Retinal pigment epithelial cell (primary cell): ENCODE results near the gene EME2.

ENCODE experiments used
- DNase-seq: peaks from one replicate; pipeline ENCODE4 v3.0.0-alpha.2; 2010; ENCODE audit warnings: low read depth
- H3K4me3 ChIP-seq: 2 replicates; pipeline ENCODE4 v1.5.1; 2011; ENCODE audit warnings: mild to moderate bottlenecking, low read length, control low read depth, moderate library complexity
- TF ChIP-seq, protein P1 (sequence below): conservative IDR thresholded peaks from 2 replicates; pipeline ENCODE4 v1.5.1; 2011; ENCODE audit warnings: low read depth, low read length, control low read depth, inconsistent platforms

Gene EME2

DNA sequence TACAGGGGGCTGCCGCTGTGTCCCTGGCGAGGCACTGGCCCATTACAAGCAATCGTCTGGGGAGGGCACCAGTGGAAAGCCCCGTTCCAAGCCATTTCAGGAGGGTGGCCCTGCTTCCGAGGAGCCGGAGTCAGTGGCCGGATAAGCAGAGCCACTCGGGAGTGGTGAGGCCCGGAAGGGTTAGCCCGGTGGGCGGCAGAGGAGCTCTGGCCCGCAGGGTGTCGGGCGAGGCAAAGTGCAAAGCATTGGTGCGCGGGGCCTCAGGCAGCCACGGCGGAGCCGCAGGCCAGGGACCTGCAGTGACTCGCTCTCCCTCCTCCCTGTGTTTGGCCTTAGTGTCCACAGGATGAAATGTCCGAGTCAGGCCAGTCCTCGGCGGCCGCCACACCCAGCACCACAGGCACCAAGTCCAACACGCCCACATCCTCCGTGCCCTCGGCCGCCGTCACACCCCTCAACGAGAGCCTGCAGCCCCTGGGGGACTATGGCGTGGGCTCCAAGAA lies 25.9 kb upstream of the EME2 start:
- H3K4me3 ChIP-seq = no peak overlapping the region
- TF ChIP-seq, protein P1, sequence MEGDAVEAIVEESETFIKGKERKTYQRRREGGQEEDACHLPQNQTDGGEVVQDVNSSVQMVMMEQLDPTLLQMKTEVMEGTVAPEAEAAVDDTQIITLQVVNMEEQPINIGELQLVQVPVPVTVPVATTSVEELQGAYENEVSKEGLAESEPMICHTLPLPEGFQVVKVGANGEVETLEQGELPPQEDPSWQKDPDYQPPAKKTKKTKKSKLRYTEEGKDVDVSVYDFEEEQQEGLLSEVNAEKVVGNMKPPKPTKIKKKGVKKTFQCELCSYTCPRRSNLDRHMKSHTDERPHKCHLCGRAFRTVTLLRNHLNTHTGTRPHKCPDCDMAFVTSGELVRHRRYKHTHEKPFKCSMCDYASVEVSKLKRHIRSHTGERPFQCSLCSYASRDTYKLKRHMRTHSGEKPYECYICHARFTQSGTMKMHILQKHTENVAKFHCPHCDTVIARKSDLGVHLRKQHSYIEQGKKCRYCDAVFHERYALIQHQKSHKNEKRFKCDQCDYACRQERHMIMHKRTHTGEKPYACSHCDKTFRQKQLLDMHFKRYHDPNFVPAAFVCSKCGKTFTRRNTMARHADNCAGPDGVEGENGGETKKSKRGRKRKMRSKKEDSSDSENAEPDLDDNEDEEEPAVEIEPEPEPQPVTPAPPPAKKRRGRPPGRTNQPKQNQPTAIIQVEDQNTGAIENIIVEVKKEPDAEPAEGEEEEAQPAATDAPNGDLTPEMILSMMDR = no peak
- DNase-seq = no peak

DNA sequence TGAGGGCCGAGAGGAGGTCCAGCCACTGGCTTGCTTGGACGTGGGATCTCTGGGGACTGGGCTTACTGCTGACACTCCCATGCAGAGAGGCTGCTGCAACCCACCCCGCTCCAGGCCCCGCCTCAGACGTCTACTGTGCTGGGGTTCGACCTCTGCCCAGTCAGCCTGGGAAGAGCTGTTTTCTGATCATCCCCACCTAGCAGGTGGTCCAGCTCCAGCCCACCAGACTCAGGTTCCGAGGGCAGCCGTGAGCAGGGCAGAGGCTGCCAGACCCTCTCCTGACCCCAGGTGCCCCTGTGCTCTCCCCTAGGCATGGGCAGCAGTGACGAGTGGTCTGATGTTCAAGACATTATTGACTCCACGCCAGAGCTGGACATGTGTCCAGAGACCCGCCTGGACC lies 24.7 kb upstream of the EME2 start:
- TF ChIP-seq, protein P1 = no peak
- DNase-seq = no peak
- no peak overlapping the region for H3K4me3 ChIP-seq

DNA sequence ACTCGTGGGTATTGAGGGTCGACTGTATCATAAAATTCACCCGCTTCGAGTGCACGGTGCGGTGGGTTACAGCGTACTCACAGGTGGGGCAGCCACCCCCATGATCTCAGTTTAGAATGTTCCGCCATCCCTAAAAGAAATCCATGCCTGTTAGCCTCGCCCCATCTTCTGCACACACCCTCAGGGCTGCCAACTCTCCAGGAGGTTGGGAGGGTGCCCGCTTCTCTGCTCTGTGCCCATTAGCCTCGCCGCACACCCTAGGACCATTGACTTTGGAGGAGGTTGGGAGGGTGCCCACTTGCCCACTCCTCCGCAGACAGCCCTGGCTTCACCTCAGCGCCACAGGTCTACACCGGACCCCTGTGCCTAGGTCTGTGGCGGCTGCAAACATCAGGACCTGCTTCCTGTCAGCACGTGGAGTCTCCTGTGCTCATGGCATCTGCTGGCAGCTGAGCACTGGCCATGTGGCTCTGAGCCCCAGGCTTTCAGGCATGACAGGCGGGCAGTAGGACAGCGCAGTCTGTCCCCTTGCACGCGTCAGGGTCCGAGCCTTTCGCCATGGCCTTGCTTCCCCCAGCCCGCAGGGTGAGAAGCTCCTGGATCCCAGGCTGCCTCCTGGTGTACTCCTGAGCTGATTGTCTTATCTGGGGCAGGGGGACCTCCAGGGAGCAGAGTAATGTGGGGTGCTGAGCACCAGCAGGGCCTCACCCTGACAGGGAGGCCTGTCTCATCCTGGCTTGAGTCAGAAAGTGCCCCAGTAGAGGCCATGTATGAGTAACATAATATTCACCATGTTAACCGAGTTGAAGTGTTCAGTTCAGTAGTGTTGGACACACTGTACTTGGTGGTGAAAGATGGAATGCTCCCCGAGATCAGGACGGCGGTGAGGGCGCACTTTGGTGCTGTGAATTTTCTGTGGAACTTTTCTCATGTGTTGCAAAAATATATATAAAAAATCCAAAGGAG lies 23.2 kb upstream of the EME2 start:
- TF ChIP-seq, protein P1 = no peak
- no peak overlapping the region for H3K4me3 ChIP-seq
- no peak for DNase-seq

DNA sequence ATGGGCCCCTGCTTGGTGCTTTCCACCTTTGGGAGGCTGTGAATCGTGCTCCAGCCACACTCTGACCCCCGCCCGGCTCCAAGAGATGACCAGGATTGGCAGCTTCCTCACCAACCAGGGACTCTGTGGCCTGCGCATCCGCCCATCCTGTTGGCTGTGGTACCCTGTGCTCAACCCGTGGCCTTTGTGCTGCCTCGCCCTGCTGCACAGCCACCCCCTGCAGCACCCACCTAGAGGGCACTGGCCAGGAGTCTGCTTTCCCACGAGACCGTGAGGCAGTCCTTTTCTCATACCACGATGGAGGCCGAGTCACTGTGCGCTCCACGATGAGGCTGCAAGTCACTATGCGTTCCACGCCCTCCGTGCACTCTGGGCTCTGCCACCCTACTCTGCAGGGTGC lies 20.7 kb upstream of the EME2 start:
- no peak overlapping the region for H3K4me3 ChIP-seq
- DNase-seq = no peak
- TF ChIP-seq, protein P1 = no peak

DNA sequence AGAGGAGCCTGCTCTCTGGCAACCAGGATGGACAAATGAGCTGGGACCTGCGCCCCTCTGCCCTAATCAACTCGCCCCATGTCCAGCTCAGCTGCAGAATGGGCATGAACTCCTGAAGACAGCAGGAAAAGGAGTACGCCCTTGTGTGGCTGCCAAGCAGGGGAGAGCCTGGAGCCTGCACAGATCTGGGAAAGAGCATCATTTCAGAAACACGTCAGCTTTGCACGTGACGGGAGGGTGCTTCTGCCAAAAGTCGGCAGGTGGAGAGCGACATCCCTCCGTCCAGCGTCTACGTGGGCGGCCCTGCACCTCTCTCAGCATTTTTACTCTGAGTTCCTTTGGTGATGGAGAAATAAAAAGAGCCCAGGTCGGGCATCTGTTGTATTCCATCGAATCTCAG lies 19.8 kb upstream of the EME2 start:
- no peak overlapping the region for H3K4me3 ChIP-seq
- TF ChIP-seq, protein P1 = no peak
- DNase-seq = no peak

DNA sequence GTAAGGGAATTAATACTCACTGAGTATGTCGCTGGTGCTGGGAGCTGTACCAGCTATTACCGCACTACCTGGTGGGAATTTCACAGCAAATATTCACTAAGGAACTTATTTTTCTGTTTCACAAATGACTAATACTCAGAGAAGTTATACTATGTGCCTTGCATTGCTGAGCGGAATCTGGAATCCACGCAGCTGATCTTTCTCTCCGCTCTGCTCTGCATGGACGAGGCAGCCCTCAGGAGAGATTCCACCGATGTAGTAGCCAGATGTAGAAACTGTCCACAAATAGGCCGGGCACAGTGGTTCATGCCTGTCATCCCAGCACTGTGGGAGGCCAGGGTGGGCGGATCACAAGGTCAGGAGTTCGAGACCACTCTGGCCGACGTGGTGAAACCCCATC lies 18.4 kb upstream of the EME2 start:
- H3K4me3 ChIP-seq = no peak overlapping the region
- TF ChIP-seq, protein P1 = no peak
- no peak for DNase-seq

DNA sequence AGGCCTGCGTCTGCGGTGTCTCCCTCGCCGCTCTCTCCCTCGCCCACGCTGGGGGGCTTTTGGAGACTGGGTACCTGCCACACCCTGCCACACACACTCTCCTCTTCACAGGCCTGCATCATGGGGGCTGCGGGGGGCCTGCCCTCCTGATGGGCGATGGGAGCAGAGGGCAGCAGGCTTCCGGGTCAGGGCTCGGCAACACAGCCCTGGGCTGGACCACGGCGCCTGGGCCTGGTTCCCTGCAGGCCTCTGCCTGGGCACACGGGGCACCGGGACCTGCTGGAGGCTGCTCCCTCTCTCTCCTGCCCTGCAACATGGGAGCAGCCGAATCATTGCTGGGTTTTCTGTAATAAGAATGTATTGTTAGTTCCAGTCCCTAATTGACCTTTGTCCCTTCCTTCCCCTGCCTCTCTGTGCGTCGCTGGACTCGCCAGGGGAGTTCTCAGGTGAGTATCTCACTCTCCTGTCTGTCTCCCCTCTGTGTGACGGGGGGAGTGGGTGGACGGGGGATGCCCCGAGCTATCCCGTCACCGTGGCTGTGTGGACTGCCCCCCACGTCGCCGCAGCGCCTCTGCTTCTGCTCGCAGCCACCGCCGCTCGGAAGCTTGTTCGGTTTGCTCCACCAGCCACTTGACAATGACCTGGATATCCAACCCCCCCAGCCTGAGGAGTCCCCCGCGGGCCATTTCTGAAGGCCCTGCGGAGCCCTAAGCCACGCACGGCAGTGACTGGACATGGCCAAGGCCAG lies 14.7 kb upstream of the EME2 start:
- DNase-seq = no peak
- no peak overlapping the region for H3K4me3 ChIP-seq
- TF ChIP-seq, protein P1 = no peak
